ENCODE data around the gene PCK2. TPM values are rescaled to one million over a fixed set of nuclear protein-coding genes. Genes with fewer than 3 reads are reported as not detected.

The PCK2 gene
- total RNA-seq, 6 experiments from 2014 or later: 19.9 to 27.6 (median 24.0) TPM

GRCh38 chr14:24068711-24069410, 25.2 kb upstream of the PCK2 start:
- Mint-ChIP-seq H3K4me1 (ENCODE audit: low read depth) (no peaks in the 10 kb centered on the region), H3K4me3 (no peak overlapping the region), H3K36me3 (ENCODE audit: low read depth) (no peaks in the 10 kb centered on the region), H3K27ac (no peak overlapping the region), H3K9me3 (no peaks in the 10 kb centered on the region), H3K27me3 (ENCODE audit: insufficient read depth) (peaks cover 43% of the 10 kb centered on the region)
- no peak for DNase-seq
- TF ChIP-seq, protein P1, sequence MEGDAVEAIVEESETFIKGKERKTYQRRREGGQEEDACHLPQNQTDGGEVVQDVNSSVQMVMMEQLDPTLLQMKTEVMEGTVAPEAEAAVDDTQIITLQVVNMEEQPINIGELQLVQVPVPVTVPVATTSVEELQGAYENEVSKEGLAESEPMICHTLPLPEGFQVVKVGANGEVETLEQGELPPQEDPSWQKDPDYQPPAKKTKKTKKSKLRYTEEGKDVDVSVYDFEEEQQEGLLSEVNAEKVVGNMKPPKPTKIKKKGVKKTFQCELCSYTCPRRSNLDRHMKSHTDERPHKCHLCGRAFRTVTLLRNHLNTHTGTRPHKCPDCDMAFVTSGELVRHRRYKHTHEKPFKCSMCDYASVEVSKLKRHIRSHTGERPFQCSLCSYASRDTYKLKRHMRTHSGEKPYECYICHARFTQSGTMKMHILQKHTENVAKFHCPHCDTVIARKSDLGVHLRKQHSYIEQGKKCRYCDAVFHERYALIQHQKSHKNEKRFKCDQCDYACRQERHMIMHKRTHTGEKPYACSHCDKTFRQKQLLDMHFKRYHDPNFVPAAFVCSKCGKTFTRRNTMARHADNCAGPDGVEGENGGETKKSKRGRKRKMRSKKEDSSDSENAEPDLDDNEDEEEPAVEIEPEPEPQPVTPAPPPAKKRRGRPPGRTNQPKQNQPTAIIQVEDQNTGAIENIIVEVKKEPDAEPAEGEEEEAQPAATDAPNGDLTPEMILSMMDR (IDR thresholded peaks at IDR 0.05): no peak

DNA sequence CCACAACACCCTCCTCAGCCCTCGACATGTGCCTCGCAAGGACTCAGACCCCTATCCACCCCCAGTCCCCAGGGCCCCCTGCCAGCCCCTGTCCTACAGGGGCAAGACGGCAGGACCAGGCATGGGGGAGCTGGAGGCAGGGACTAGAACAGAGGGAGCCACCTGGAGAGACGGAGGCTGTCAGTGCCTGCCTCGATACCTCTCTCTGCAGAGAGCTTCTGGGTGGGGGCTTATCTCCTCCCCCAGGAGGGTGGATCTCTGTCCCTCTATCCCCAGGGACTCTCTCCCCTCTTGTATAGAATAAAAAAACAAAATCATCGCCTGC, 24.7 kb upstream of the PCK2 start:
- Mint-ChIP-seq H3K4me1 (ENCODE audit: low read depth) (no peaks in the 10 kb centered on the region), H3K27me3 (ENCODE audit: insufficient read depth) (peaks cover 43% of the 10 kb centered on the region), H3K4me3 (no peak overlapping the region), H3K36me3 (ENCODE audit: low read depth) (no peaks in the 10 kb centered on the region), H3K9me3 (no peaks in the 10 kb centered on the region), H3K27ac (no peak overlapping the region)
- TF ChIP-seq, protein P1 (IDR thresholded peaks at IDR 0.05): no peak
- DNase-seq: no peak

- TF ChIP-seq, protein P1 (IDR thresholded peaks at IDR 0.05): no peak
- Mint-ChIP-seq H3K27me3 (ENCODE audit: insufficient read depth) (peaks cover 40% of the 10 kb centered on the region), H3K36me3 (ENCODE audit: low read depth) (no peaks in the 10 kb centered on the region)
These were observed 23.6 kb upstream of the PCK2 start for GRCh38 chr14:24070285-24071143.

DNA sequence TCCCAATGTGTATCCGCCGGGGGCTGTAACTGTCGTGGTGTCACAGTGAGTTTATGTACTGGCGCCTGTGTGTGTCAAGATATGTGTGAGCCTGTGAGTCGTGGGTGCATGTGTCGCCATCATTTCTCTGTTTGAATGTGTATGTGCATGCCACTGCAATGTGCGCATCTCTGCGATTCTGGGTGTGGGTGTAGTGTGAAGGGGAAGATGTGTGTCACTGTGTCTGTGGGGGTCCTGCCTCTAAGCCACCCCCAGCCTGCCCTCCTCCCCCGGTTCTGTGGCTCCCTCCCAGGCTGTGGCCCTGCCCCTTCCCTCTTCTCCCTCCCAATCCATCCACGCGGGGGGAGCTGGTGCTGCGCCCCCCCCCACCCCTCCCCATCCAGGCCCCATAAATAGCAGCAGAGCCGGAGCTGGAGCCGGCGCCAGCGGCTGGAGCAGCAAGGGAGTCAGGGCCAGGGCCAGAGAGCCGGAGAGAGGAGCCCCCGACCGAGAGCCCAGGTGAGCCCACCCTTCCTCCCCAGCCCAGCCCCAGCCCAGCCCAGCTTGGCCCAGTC, 22.9 kb upstream of the PCK2 start, which contains the start of gene CPNE6:
Gene CPNE6, plus strand, starts transcription at position 419 of the 554 bp plus-strand sequence. CDS start 1,375 bp downstream, outside the sequence.
- Mint-ChIP-seq H3K36me3 (ENCODE audit: low read depth) (no peaks in the 10 kb centered on the region), H3K9me3 (no peaks in the 10 kb centered on the region), H3K4me3 (no peak within 1 kb of the TSS), H3K27ac (no peak within 1 kb of the TSS), H3K27me3 (ENCODE audit: insufficient read depth) (peaks cover 45% of the 10 kb centered on the region), H3K4me1 (ENCODE audit: low read depth) (no peaks in the 10 kb centered on the region)
- no peak for DNase-seq
- TF ChIP-seq, protein P1 (IDR thresholded peaks at IDR 0.05): no peak

More at GRCh38 chr14:24070285-24071143, 23.6 kb upstream of the PCK2 start:
- H3K9me3 Mint-ChIP-seq: no peaks in the 10 kb centered on the region
- DNase-seq: no peak
- H3K4me1 Mint-ChIP-seq (ENCODE audit: low read depth): no peaks in the 10 kb centered on the region
- no peak overlapping the region for H3K27ac Mint-ChIP-seq
- H3K4me3 Mint-ChIP-seq: no peak overlapping the region

DNA sequence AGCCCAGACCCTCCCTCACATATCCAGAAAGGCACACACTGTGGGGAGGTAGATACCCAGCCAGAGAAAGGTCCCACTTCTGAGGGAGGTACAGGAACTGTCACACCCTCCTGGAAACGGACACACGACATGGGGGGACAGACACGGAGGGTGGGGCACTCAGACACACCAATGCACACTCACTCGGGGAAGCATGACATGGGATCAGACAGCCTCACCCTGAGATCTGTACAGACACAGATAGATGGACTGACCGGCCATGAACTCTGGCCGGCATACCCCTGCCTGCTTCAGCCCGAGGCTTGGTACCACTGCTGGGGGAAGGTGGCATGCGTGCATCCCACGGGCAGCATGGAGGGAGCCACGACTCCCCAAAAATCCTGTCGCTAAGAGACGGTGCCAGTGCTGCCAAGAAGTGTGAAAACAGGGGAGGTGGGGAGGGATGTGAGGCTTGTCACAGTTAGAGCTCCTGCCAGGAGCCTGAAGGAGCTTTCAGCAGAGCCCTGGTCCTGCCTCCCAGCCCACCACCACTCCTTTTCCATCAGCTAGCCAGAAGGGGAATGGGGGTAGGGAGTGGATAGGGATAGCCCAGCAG, 22.2 kb upstream of the PCK2 start:
- H3K4me1 Mint-ChIP-seq (ENCODE audit: low read depth): no peaks in the 10 kb centered on the region
- H3K27ac Mint-ChIP-seq: no peak overlapping the region
- TF ChIP-seq, protein P1 (IDR thresholded peaks at IDR 0.05): no peak
- no peak for DNase-seq
- no peak overlapping the region for H3K4me3 Mint-ChIP-seq
- no peaks in the 10 kb centered on the region for H3K36me3 Mint-ChIP-seq (ENCODE audit: low read depth)
- peaks cover 45% of the 10 kb centered on the region for H3K27me3 Mint-ChIP-seq (ENCODE audit: insufficient read depth)
- no peaks in the 10 kb centered on the region for H3K9me3 Mint-ChIP-seq
